ENCODE measurements around the gene HCFC1.

The HCFC1 gene

GRCh38 chrX:153937056-153937455, 34.6 kb downstream of the HCFC1 start:
- no peak for DNase-seq

- DNase-seq, result no peak
Measured at GRCh38 chrX:153935326-153935851, 36.2 kb downstream of the HCFC1 start.

GRCh38 chrX:153934762-153935325, 36.8 kb downstream of the HCFC1 start, which contains the start of gene NAA10:
Gene NAA10, minus strand, starts transcription at chrX:153935037. Its CDS starts 133 bp downstream, at chrX:153934904.
- DNase-seq, result peak; percentile 76

GRCh38 chrX:153934148-153934761, 37.4 kb downstream of the HCFC1 start:
- no peak for DNase-seq

- DNase-seq, result peak; percentile 47
Measured at GRCh38 chrX:153933748-153934147, 37.9 kb downstream of the HCFC1 start.

GRCh38 chrX:153932220-153932915, 39.2 kb downstream of the HCFC1 start:
- DNase-seq, result no peak

- DNase-seq, result no peak
Measured at GRCh38 chrX:153931748-153932147, 39.9 kb downstream of the HCFC1 start.

GRCh38 chrX:153931151-153931550, 40.5 kb downstream of the HCFC1 start:
- DNase-seq, result no peak

- DNase-seq, result no peak
Measured at GRCh38 chrX:153930011-153930910, 41.4 kb downstream of the HCFC1 start.

- no peak for DNase-seq
Measured at GRCh38 chrX:153929576-153929975, 42.0 kb downstream of the HCFC1 start.

- DNase-seq, result no peak
Measured at GRCh38 chrX:153928846-153929245, 42.8 kb downstream of the HCFC1 start.

- peak; percentile 97 for DNase-seq
Measured at GRCh38 chrX:153927922-153928760, 43.5 kb downstream of the HCFC1 start.

- no peak for DNase-seq
Measured at GRCh38 chrX:153927672-153927921, 44.0 kb downstream of the HCFC1 start.

- peak; percentile 35 for DNase-seq
Measured at GRCh38 chrX:153926858-153927671, 44.6 kb downstream of the HCFC1 start.

- no peak for DNase-seq
Measured at GRCh38 chrX:153926552-153926857, 45.1 kb downstream of the HCFC1 start.

- no peak for DNase-seq
Measured at GRCh38 chrX:153925739-153926551, 45.7 kb downstream of the HCFC1 start, which contains the start of gene ARHGAP4. Gene ARHGAP4, minus strand, starts transcription at chrX:153926264. Its CDS starts 62 bp downstream, at chrX:153926202.

- DNase-seq, result no peak
Measured at GRCh38 chrX:153925387-153925738, 46.3 kb downstream of the HCFC1 start.

GRCh38 chrX:153924149-153924861, 47.3 kb downstream of the HCFC1 start:
- peak; percentile 41 for DNase-seq

- DNase-seq, result peak; percentile 28
Measured at GRCh38 chrX:153922932-153923857, 48.4 kb downstream of the HCFC1 start.

Measured in fibroblast of skin of right biceps (primary cell).